Fibroblast of lung (primary cell): ENCODE data around the gene MSANTD3. TPM values are rescaled to one million over a fixed set of nuclear protein-coding genes. Genes with fewer than 3 reads are reported as not detected.
"Not testable (repeated sequence)": the region's sequence is repeated elsewhere in the genome, so short reads cannot be mapped to it uniquely, and the experiment has no call there.

Source experiments
- DNase-seq, 2 donors: peaks; one replicate each; pipeline versions ENCODE4 v3.0.0 to v3.0.0-alpha.2; 2010; ENCODE audit warnings: low read depth in 2 of 2
- H2AFZ ChIP-seq: 2 replicates; pipeline ENCODE4 v1.5.1; 2012; ENCODE audit warnings: low read length, control low read depth, inconsistent platforms
- H3K27ac ChIP-seq: 2 replicates; pipeline ENCODE4 v1.5.1; 2011; ENCODE audit warnings: low read length, control low read depth; ENCODE audit not compliant: insufficient read depth
- H3K27me3 ChIP-seq: 2 replicates; pipeline ENCODE4 v1.5.1; 2011; ENCODE audit warnings: mild to moderate bottlenecking, low read length; ENCODE audit not compliant: control insufficient read depth, insufficient read depth
- H3K36me3 ChIP-seq: 2 replicates; pipeline ENCODE4 v1.5.1; 2011; ENCODE audit warnings: low read length; ENCODE audit not compliant: control insufficient read depth, insufficient read depth
- H3K4me1 ChIP-seq: 2 replicates; pipeline ENCODE4 v1.5.1; 2011; ENCODE audit warnings: low read length; ENCODE audit not compliant: control insufficient read depth, insufficient read depth; ENCODE audit errors: extremely low read depth
- H3K4me2 ChIP-seq: 2 replicates; pipeline ENCODE4 v1.5.1; 2011; ENCODE audit warnings: low read length, control low read depth; ENCODE audit not compliant: insufficient read depth; ENCODE audit errors: extremely low read depth
- H3K4me3 ChIP-seq, 4 experiments: fragments of 200-600 bp in 1 of 4; sonication (generic) in 1 of 4; replicated peaks in 1 of 4; 2 replicates each; pipeline ENCODE4 v1.5.1; 2011 to 2016; ENCODE audit warnings: low read length in 4 of 4, low read depth in 3 of 4, mild to moderate bottlenecking in 3 of 4, control low read depth in 2 of 4, inconsistent platforms in 1 of 4, mixed read lengths in 1 of 4; ENCODE audit not compliant: insufficient read depth in 1 of 4; ENCODE audit errors: control extremely low read depth in 1 of 4
- H3K79me2 ChIP-seq: 2 replicates; pipeline ENCODE4 v1.5.1; 2012; ENCODE audit warnings: mild to moderate bottlenecking, low read length, inconsistent platforms; ENCODE audit not compliant: control insufficient read depth, insufficient read depth
- H3K9ac ChIP-seq: 2 replicates; pipeline ENCODE4 v1.5.1; 2011; ENCODE audit warnings: mild to moderate bottlenecking, low read length, control low read depth; ENCODE audit not compliant: insufficient read depth
- H3K9me3 ChIP-seq: 2 replicates; pipeline ENCODE4 v1.5.1; 2012; ENCODE audit warnings: low read depth, low read length; ENCODE audit not compliant: control insufficient read depth, insufficient read depth
- H4K20me1 ChIP-seq: 2 replicates; pipeline ENCODE4 v1.5.1; 2011; ENCODE audit warnings: low read length; ENCODE audit not compliant: control insufficient read depth, insufficient read depth; ENCODE audit errors: extremely low read depth
- CTCF ChIP-seq, 2 donors: IDR thresholded peaks in 1 of 2; conservative IDR thresholded peaks in 1 of 2; 1 replicate in 1 of 2; 2 replicates in 1 of 2; pipeline ENCODE4 v1.5.1; 2011 to 2012; ENCODE audit warnings: low read length in 2 of 2, control low read depth in 1 of 2, inconsistent platforms in 1 of 2, low read depth in 1 of 2, mild to moderate bottlenecking in 1 of 2
- EZH2 ChIP-seq: IDR thresholded peaks from 2 replicates; pipeline ENCODE4 v1.5.1; 2012; ENCODE audit warnings: low read length, control low read depth, mild to moderate bottlenecking; ENCODE audit errors: missing control alignments
- polyA plus RNA-seq, 2 donors: library from polyadenylated mRNA; depleted of rRNA in 1 of 2; stranded (reverse) in 1 of 2; unstranded in 1 of 2; fragments of >200 nt; gene quantifications; 2 replicates each; pipeline ENCODE4 v1.2.1, GENCODE V29; 2011 to 2012; ENCODE audit warnings: missing spikeins in 1 of 2
- total RNA-seq: library from RNA; depleted of rRNA; stranded (reverse); fragments of >200 nt; gene quantifications from 2 replicates; pipeline ENCODE4 v1.2.1, GENCODE V29; 2014

MSANTD3 gene
- total and polyA plus RNA-seq, 2 donors (not counting 1 experiment from before 2014, with no cell fraction given) = 54.2 to 59.6 TPM

DNA sequence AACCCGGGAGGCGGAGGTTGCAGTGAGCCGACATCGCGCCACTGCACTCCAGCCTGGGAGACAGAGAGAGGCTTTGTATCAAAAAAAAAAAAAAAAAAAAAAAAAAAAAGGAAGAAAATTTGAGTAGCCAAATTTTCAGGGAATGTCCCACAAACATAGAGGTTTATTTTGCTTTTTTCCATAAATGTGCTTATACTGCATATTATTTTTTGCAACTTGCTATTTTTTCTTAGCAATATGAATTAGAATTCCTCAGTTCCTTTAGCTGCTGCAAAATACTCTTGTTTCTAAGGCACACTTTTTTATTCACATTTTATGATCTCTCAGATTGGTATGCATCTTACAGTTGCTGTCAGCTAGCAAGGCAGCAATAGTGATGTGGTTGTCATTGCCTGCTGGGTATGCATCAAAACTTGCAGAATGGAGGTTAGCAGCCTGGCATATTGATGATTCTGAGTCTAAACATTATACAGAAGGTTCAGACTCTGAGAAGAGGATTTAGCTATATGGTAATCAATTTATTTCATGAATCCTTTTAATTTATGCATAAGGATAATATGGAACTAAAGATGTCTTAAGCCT lies 13.0 kb upstream of the MSANTD3 start:
- Histone ChIP-seq H4K20me1 (no peaks in the 10 kb centered on the region), H3K79me2 (no peaks in the 10 kb centered on the region), H3K4me2 (no peak overlapping the region), H3K9me3 (no peaks in the 10 kb centered on the region), H3K36me3 (no peaks in the 10 kb centered on the region), H3K4me1 (peaks cover 2% of the 10 kb centered on the region), H3K27me3 (no peaks in the 10 kb centered on the region), H3K4me3 (no peak overlapping the region), H3K27ac (no peak overlapping the region), H3K9ac (no peak overlapping the region), H2AFZ (no peak overlapping the region)
- TF ChIP-seq CTCF (conservative IDR thresholded peaks at IDR 0.05 in 1 of 2, IDR thresholded peaks at IDR 0.05 in 1 of 2; ENCODE audit: low read depth in 1 of 2, low read length in 2 of 2) = no peak
- no peak for TF ChIP-seq EZH2
- DNase-seq = no peak

DNA sequence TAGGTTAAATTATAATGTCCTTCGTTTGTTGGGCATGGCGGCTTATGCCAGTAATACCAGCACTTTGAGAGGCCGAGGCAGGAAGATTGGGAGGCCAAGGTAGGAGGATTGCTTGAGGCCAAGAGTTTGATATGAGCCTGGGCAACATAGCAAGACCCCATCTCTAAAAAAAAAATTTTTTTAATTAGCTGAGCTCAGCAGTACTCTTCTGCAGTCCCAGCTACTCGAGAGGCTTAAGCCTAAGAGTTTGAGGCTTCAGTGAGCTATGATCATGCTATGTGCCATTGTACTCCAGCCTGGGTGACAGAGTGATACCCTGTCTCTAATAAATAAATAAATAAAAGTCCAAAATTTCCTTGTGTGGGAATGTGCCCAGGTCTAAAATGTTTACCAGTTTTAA lies 9.1 kb upstream of the MSANTD3 start:
- no peak for TF ChIP-seq EZH2
- TF ChIP-seq CTCF (conservative IDR thresholded peaks at IDR 0.05 in 1 of 2, IDR thresholded peaks at IDR 0.05 in 1 of 2; ENCODE audit: low read depth in 1 of 2, low read length in 2 of 2) = no peak
- no peaks in the 10 kb centered on the region for H4K20me1 ChIP-seq
- H3K4me3 ChIP-seq = no peak overlapping the region
- H2AFZ ChIP-seq = no peak overlapping the region
- no peak overlapping the region for H3K27ac ChIP-seq
- no peak for DNase-seq
- H3K27me3 ChIP-seq = no peaks in the 10 kb centered on the region
- H3K9ac ChIP-seq = no peak overlapping the region
- H3K4me1 ChIP-seq = no peaks in the 10 kb centered on the region
- H3K9me3 ChIP-seq = no peaks in the 10 kb centered on the region
- no peaks in the 10 kb centered on the region for H3K36me3 ChIP-seq
- no peak overlapping the region for H3K4me2 ChIP-seq
- no peaks in the 10 kb centered on the region for H3K79me2 ChIP-seq

DNA sequence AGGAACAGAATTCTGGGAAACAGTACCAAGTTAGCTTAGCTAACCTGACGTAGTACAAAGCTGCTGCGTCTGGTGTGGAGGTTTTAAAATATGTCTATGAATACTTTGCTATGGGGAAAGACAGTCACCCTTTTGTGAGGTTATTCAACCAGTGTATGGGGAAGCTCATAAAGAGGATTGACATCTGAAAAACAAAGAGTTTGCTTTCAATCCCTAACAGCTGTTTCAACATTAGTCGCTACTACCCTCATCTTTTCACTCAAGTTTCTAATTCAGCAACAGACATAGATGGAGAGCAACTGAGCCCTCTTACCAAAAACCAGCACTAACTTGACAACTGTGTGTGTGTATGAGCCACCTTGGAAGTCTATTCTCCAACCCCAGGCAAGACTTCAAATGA lies 7.8 kb upstream of the MSANTD3 start:
- no peak overlapping the region for H2AFZ ChIP-seq
- DNase-seq = no peak
- H3K4me3 ChIP-seq = no peak overlapping the region
- no peak overlapping the region for H3K9ac ChIP-seq
- H3K36me3 ChIP-seq = no peaks in the 10 kb centered on the region
- H3K79me2 ChIP-seq = no peaks in the 10 kb centered on the region
- H3K4me1 ChIP-seq = no peaks in the 10 kb centered on the region
- no peaks in the 10 kb centered on the region for H4K20me1 ChIP-seq
- H3K9me3 ChIP-seq = no peaks in the 10 kb centered on the region
- no peak overlapping the region for H3K27ac ChIP-seq
- TF ChIP-seq CTCF (conservative IDR thresholded peaks at IDR 0.05 in 1 of 2, IDR thresholded peaks at IDR 0.05 in 1 of 2; ENCODE audit: low read depth in 1 of 2, low read length in 2 of 2) (no peak), EZH2 (no peak)
- no peaks in the 10 kb centered on the region for H3K27me3 ChIP-seq
- H3K4me2 ChIP-seq = no peak overlapping the region

DNA sequence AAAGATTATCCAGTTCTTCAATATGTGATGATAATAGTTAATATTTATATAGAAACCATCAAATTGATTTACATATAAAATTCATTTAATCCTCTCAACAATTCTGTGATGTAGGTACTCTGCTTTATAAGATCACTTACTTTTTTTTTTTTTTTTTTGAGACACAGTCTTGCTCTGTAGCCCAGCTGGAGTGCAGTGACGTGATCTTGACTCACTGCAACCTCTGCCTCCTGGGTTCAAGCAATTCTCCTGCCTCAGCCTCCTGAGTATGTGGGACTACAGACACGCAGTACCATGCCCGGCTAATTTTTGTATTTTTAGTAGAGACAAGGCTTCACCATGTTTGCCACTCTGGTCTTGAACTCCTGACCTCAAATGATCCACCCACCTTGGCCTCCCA lies 5.8 kb upstream of the MSANTD3 start:
- not testable (repeated sequence) for H3K9ac ChIP-seq, H3K4me1 ChIP-seq, H3K27ac ChIP-seq, DNase-seq, H2AFZ ChIP-seq, H3K4me2 ChIP-seq, H3K36me3 ChIP-seq, H3K4me3 ChIP-seq, H4K20me1 ChIP-seq, H3K9me3 ChIP-seq, H3K79me2 ChIP-seq, H3K27me3 ChIP-seq
